Right lung (tissue), 5 donors: ENCODE measurements around the gene RAB1A. TPM values are rescaled to one million over a fixed set of nuclear protein-coding genes. Genes with fewer than 3 reads are reported as not detected.

Experiments
- DNase-seq, 2 donors: peaks; one replicate each; pipeline ENCODE4 v3.0.0-alpha.2; 2013
- polyA plus RNA-seq, 5 donors: library from polyadenylated mRNA; unstranded; fragments of 120-200 nt; gene quantifications; one replicate each; pipeline versions ENCODE4 v1.2.1 to v1.2.3, GENCODE V29; 2013; ENCODE audit warnings: inconsistent platforms in 1 of 5, low replicate concordance in 1 of 5; ENCODE audit not compliant: insufficient read length in 5 of 5, insufficient read depth in 1 of 5

RAB1A gene
- polyA plus RNA-seq, 5 donors = 166 to 187 (median 171) TPM

DNA sequence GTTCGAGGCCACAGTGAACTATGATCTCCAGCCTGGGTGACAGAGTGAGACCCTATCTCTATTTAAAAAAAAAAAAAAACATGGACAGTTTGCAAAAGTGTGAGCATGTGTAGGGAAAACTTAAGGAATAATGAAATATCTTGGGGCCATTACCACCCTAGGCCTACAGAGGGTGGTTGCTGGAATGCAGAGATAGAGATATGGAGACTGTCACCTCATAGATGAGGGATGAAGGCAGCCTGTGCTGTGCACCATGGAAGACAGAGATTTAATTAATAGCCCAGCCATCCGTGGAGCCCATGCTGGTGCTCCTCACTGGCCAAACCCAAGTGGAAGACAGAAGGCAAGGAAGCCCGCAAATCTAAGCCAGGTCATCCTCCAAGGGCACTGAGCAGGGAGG lies 90.3 kb downstream of the RAB1A start:
- no peak for DNase-seq

DNA sequence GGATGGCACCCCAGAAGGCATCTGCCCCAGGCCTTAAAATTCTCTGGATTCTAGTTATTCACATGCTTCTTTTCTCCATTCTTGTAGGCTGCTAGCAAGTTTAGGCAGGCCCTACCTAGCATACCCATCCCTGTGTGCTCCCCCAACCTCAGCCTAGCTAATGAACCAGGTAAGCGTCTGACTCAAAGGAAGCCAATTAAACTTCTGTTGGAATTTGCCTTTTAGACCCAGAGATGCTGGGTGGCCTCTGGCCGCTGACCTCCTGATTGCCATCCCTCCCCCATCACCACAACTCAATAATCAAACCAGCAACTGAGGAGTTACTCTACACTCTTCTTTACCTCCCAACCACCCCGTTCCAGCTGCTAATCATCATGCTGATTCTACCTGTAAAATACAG lies 92.7 kb downstream of the RAB1A start:
- no peak for DNase-seq

Other genes with a start within 250 kb of the RAB1A start
- 1 to 10 TPM; 4.6 to 8.0 (median 7.9) TPM for gene SLC1A4, start 140.7 kb downstream of the RAB1A start, polyA plus RNA-seq
- 10 to 100 TPM; 21.4 to 32.0 (median 29.7) TPM for gene CEP68, start 73.7 kb downstream of the RAB1A start, polyA plus RNA-seq
- gene ACTR2, start 97.7 kb upstream of the RAB1A start, polyA plus RNA-seq = 100 to 1,000 TPM; 152 to 208 (median 185) TPM